A549 treated with dexamethasone at 1 μM for 4 hours (cell line): ENCODE results near the gene OR52B6. TPM values are rescaled to one million over a fixed set of nuclear protein-coding genes. Genes with fewer than 3 reads are reported as not detected.

Source experiments
- total RNA-seq: library from RNA; stranded (reverse); fragments of 200-300 nt; extraction: Qiagen RNA extraction; gene quantifications from 5 replicates; pipeline ENCODE4 v1.2.3, GENCODE V29; 2022

The OR52B6 gene, protein sequence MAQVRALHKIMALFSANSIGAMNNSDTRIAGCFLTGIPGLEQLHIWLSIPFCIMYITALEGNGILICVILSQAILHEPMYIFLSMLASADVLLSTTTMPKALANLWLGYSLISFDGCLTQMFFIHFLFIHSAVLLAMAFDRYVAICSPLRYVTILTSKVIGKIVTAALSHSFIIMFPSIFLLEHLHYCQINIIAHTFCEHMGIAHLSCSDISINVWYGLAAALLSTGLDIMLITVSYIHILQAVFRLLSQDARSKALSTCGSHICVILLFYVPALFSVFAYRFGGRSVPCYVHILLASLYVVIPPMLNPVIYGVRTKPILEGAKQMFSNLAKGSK
- total RNA-seq, result not detected in 5 replicates

DNA sequence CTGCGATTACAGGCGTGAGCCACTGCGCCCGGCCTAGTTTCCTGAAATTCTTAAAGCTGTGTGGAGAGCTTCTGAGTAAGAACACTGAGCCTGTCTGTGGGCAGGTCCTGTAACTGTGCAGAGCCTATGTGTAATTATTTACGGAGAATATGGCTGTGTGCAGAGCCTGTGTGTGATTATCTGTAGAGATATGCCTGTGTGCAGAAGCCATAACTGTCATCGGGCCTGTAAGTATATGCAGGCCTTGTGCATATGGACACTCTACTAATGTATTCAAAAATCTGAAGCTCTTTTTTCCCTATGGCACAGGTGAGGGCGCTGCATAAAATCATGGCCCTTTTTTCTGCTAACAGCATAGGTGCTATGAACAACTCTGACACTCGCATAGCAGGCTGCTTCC is at the start of gene OR52B6:
Gene OR52B6, plus strand, starts transcription at position 301 of the 400 bp plus-strand sequence. Its CDS starts 0 bp downstream, at position 301.

DNA sequence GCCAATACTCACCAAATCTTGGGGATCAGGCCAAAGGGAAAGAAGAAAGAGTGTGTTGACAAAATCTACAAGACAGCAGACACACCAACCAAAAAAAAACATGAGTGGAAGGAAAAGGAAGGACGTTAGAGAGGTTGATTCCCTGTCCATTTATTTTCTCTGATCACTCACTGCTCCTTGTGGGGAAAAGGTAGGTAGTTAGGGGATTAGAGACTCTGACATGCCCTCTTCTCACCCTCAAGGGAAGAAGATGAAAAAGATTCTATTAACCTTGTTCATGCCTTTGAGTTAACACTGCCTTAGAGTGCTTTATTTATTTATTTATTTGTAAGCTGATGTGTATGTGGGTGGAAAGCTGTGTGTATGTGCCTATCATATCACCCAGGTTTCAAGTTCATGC is 32.2 kb upstream of the OR52B6 start, which contains the start of gene OR52H1:
Gene OR52H1, minus strand, starts transcription at position 101 of the 400 bp plus-strand sequence. CDS start 3,035 bp downstream, outside the sequence.

DNA sequence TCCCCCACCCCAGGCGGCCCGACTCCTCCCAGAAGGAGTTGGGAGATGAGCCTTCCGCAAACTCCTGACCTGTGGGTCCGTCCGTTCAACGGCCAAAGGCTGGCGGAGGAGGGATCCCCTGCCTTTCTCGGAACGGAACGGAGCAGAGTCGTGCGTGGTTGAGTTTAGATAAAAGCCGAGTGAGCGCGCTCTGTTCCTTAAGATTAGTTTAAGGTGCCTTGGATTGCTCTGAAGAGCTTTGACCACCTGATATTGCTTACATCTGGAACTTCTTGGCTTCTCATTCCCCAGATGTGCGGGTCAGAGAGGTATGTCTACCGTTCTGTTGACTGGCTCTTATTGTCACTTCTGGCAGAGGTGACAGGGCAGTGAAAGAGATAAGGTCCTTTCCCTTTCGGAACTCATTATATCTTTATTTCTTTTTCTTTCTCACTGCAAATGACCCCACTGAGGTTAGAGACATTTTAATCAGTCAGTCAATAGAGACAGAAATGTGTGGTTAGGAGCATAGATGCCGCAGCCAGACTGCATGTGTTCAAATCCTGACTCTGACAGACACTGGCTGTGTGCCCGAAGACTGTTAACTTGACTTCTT is 16.0 kb downstream of the OR52B6 start, which contains the start of gene TRIM6:
Gene TRIM6, plus strand, starts transcription at position 31 of the 595 bp plus-strand sequence. Its CDS starts 261 bp downstream, at position 292.

DNA sequence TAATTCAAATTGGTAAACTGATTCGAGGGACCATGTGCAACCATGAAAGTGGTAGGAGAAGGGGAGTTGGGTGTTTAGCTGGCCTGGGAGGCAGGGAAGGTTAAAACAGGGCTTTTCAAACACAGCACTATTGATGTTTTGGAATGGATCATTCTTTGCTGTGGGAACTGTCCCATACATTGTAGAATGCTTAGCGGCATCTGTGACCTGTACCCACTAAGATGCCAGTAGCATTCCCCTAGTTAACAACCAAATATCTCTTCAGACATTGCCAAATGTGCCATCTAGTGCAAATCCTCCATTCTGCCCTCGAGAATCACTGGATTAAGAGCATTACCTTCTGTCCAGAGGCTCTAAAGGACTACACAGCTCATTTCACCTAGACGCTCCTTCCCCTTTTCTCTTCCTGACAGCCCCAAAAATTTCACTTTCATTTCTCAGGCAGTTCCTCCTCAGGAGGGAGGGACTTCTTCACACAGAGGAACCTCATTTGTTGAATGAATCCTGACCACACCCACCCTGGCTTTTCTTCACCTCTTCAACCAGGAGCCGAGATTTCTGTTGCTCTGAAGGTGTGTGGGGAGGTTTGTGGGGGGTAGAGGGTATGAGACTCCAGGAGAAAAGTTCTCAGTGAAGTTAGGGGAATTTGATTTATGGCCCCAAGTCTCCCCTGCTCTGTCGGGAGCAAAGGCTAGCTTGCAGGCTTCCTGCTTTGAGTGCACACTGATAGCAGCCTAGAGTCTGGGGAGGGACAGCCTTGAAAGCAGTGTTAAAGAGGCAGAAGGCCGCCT is 44.0 kb downstream of the OR52B6 start, which contains the start of gene TRIM34:
Gene TRIM34, plus strand, starts transcription at position 513 of the 791 bp plus-strand sequence. CDS start 7,331 bp downstream, outside the sequence.

Other genes starting within 250 kb of the OR52B6 start
- gene OR51B5, start 237.4 kb upstream of the OR52B6 start, total RNA-seq, result 0.06 TPM in 1 of 5 replicates, not detected in the others
- not detected in 5 replicates for gene OR51B6, start 229.4 kb upstream of the OR52B6 start, total RNA-seq
- not detected in 5 replicates for gene OR51M1, start 197.1 kb upstream of the OR52B6 start, total RNA-seq
- gene OR51Q1, start 158.8 kb upstream of the OR52B6 start, total RNA-seq, result not detected in 5 replicates
- not detected in 5 replicates for gene OR51I1, start 139.4 kb upstream of the OR52B6 start, total RNA-seq
- not detected in 5 replicates for gene OR51I2, start 131.6 kb upstream of the OR52B6 start, total RNA-seq
- gene OR52D1, start 92.2 kb upstream of the OR52B6 start, total RNA-seq, result not detected in 5 replicates
- not detected in 5 replicates for gene UBQLN3, start 70.9 kb upstream of the OR52B6 start, total RNA-seq
- gene UBQLNL, start 64.2 kb upstream of the OR52B6 start, total RNA-seq, result 0.05 TPM in 1 of 5 replicates, not detected in the others
- not detected in 5 replicates for gene OR52H1, start 32.3 kb upstream of the OR52B6 start, total RNA-seq
- 6.7 to 8.4 TPM (median 7.5 TPM) in 5 replicates for gene TRIM6, start 15.8 kb downstream of the OR52B6 start, total RNA-seq
- 2.6 to 2.9 TPM (median 2.7 TPM) in 5 replicates for gene TRIM34, start 44.1 kb downstream of the OR52B6 start, total RNA-seq
- gene TRIM5, start 104.2 kb downstream of the OR52B6 start, total RNA-seq, result 8.6 to 10.0 TPM (median 9.2 TPM) in 5 replicates
- 0.73 to 1.5 TPM (median 0.84 TPM) in 5 replicates for gene TRIM22, start 108.9 kb downstream of the OR52B6 start, total RNA-seq
- not detected in 5 replicates for gene OR56B1, start 155.6 kb downstream of the OR52B6 start, total RNA-seq
- gene OR52N4, start 173.4 kb downstream of the OR52B6 start, total RNA-seq, result not detected in 5 replicates
- not detected in 5 replicates for gene OR52N5, start 202.5 kb downstream of the OR52B6 start, total RNA-seq
- not detected in 5 replicates for gene OR52N1, start 210.4 kb downstream of the OR52B6 start, total RNA-seq
- not detected in 5 replicates for gene OR52N2, start 228.0 kb downstream of the OR52B6 start, total RNA-seq